ENCODE measurements around the gene UNC5B. TPM values are rescaled to one million over a fixed set of nuclear protein-coding genes. Genes with fewer than 3 reads are reported as not detected.
A peak's percentile ranks its signal among the peaks of the same experiment; 100 is the strongest.

Gene UNC5B
- total RNA-seq, 1 experiment from 2014 or later: 49.6 TPM

DNA sequence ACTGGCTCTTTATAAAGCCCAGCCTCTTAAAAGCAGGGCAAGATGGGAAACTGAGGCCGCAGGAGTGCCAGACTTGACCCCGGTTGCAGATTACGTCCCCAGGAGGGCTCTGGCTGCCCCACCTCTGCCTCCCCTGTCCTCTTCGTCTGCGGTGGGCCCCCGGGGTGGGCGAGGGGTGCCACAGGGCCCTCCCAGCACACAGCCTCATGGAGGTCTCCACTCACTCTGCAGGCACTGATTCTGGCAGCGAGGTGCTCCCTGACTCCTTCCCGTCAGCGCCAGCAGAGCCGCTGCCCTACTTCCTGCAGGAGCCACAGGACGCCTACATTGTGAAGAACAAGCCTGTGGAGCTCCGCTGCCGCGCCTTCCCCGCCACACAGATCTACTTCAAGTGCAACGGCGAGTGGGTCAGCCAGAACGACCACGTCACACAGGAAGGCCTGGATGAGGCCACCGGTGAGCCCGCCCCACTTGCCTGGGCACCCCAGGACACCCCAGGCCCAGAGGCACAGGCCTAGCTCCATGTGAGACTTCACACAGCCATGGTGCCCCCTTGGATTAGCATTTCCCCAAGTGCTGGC is 67.3 kb downstream of the UNC5B start (continued):
- TF ChIP-seq, protein P1, sequence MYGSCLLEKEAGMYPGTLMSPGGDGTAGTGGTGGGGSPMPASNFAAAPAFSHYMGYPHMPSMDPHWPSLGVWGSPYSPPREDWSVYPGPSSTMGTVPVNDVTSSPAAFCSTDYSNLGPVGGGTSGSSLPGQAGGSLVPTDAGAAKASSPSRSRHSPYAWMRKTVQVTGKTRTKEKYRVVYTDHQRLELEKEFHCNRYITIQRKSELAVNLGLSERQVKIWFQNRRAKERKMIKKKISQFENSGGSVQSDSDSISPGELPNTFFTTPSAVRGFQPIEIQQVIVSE (CRISPR knock-in tag; IDR thresholded peaks at IDR 0.05; ENCODE audit: borderline replicate concordance): no peak

DNA sequence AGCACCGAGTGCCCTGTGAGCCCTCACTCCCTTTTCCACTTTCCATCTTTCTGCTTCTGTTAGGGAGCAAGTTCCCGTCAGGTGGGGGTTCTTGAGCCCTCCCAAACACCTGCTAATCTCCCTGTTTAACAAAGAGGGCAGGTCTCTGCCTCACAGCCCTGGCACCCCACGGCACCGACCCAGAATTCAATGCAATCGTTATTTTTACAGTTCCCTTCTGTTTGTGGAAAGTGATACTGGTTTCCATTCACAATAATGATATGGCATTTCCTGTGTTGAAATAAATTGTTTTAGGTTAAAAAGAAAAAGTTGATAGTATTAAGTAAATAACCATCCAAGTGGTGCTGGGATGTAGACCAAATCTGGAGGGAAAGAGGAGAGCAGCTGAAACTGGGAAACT is 67.8 kb downstream of the UNC5B start:
- no peak for DNase-seq (ENCODE audit: low spot score)
- TF ChIP-seq, protein P2, sequence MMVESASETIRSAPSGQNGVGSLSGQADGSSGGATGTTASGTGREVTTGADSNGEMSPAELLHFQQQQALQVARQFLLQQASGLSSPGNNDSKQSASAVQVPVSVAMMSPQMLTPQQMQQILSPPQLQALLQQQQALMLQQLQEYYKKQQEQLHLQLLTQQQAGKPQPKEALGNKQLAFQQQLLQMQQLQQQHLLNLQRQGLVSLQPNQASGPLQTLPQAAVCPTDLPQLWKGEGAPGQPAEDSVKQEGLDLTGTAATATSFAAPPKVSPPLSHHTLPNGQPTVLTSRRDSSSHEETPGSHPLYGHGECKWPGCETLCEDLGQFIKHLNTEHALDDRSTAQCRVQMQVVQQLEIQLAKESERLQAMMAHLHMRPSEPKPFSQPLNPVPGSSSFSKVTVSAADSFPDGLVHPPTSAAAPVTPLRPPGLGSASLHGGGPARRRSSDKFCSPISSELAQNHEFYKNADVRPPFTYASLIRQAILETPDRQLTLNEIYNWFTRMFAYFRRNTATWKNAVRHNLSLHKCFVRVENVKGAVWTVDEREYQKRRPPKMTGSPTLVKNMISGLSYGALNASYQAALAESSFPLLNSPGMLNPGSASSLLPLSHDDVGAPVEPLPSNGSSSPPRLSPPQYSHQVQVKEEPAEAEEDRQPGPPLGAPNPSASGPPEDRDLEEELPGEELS (CRISPR knock-in tag; IDR thresholded peaks at IDR 0.05): no peak
- TF ChIP-seq, protein P3, sequence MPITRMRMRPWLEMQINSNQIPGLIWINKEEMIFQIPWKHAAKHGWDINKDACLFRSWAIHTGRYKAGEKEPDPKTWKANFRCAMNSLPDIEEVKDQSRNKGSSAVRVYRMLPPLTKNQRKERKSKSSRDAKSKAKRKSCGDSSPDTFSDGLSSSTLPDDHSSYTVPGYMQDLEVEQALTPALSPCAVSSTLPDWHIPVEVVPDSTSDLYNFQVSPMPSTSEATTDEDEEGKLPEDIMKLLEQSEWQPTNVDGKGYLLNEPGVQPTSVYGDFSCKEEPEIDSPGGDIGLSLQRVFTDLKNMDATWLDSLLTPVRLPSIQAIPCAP (CRISPR knock-in tag; IDR thresholded peaks at IDR 0.05): no peak
- no peak for TF ChIP-seq JUN (CRISPR knock-in tag; IDR thresholded peaks at IDR 0.05)
- TF ChIP-seq FOXK1 (CRISPR knock-in tag; IDR thresholded peaks at IDR 0.05): no peak
- TF ChIP-seq, protein P4, sequence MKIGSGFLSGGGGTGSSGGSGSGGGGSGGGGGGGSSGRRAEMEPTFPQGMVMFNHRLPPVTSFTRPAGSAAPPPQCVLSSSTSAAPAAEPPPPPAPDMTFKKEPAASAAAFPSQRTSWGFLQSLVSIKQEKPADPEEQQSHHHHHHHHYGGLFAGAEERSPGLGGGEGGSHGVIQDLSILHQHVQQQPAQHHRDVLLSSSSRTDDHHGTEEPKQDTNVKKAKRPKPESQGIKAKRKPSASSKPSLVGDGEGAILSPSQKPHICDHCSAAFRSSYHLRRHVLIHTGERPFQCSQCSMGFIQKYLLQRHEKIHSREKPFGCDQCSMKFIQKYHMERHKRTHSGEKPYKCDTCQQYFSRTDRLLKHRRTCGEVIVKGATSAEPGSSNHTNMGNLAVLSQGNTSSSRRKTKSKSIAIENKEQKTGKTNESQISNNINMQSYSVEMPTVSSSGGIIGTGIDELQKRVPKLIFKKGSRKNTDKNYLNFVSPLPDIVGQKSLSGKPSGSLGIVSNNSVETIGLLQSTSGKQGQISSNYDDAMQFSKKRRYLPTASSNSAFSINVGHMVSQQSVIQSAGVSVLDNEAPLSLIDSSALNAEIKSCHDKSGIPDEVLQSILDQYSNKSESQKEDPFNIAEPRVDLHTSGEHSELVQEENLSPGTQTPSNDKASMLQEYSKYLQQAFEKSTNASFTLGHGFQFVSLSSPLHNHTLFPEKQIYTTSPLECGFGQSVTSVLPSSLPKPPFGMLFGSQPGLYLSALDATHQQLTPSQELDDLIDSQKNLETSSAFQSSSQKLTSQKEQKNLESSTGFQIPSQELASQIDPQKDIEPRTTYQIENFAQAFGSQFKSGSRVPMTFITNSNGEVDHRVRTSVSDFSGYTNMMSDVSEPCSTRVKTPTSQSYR (CRISPR knock-in tag; IDR thresholded peaks at IDR 0.05): no peak
- TF ChIP-seq, protein P5, sequence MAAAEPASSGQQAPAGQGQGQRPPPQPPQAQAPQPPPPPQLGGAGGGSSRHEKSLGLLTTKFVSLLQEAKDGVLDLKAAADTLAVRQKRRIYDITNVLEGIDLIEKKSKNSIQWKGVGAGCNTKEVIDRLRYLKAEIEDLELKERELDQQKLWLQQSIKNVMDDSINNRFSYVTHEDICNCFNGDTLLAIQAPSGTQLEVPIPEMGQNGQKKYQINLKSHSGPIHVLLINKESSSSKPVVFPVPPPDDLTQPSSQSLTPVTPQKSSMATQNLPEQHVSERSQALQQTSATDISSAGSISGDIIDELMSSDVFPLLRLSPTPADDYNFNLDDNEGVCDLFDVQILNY (CRISPR knock-in tag; IDR thresholded peaks at IDR 0.05): no peak
- TF ChIP-seq NFATC4 (CRISPR knock-in tag; IDR thresholded peaks at IDR 0.05): no peak
- TF ChIP-seq NFE2L1 (CRISPR knock-in tag; IDR thresholded peaks at IDR 0.05): no peak
- no peak for TF ChIP-seq NR1H2 (CRISPR knock-in tag; IDR thresholded peaks at IDR 0.05)
- peak overlapping the region; percentile 82 for H3K27ac Mint-ChIP-seq
- no peaks in the 10 kb centered on the region for H3K9me3 Mint-ChIP-seq
- CTCF ChIA-PET: interaction anchor here (1.5 to 6.3 kb wide), 5 partner anchors 10 to 71 kb away, joined by 3 to 57 read pairs (median 5); partner anchors contain the start of gene UNC5B
- H3K4me3 Mint-ChIP-seq: no peak overlapping the region
- H3K27me3 Mint-ChIP-seq (ENCODE audit: low read depth): no peaks in the 10 kb centered on the region
- POLR2A ChIA-PET: no interaction called here
- ATAC-seq: no peak
- peaks cover 4% of the 10 kb centered on the region; the same call in 1 of the 2 replicates for H3K36me3 Mint-ChIP-seq
- peaks cover 34% of the 10 kb centered on the region for H3K4me1 Mint-ChIP-seq

DNA sequence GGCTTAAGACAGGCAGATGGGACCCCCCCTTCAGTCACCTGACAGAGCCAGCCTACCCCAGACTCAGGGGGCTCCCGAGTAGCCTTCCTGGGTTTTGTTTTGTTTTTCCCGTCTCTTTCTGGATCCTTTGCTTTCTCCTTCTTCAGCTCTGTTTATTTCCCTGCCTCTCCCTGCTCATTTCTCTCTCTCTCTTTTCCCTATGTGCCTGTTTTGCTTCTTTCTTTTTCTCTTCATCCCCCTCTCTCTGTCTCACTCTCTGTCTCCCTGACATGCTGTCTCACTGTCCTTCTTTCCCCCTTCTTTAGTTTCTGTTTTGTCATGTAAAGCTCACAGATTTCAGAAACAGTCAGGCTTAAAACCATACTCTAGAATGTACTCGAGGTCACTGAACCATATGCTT is 68.5 kb downstream of the UNC5B start:
- H3K27ac Mint-ChIP-seq: peak overlapping the region; percentile 75
- H3K9me3 Mint-ChIP-seq: no peaks in the 10 kb centered on the region
- peaks cover 32% of the 10 kb centered on the region for H3K4me1 Mint-ChIP-seq
- ATAC-seq: no peak
- ChIA-PET POLR2A (no interaction called here), CTCF (interaction anchor here (0.8 to 6.3 kb wide), 4 partner anchors 11 to 378 kb away, joined by 3 to 57 read pairs (median 4); partner anchors contain the start of gene UNC5B)
- no peak for DNase-seq (ENCODE audit: low spot score)
- H3K36me3 Mint-ChIP-seq: peaks cover 4% of the 10 kb centered on the region; the same call in 1 of the 2 replicates
- H3K27me3 Mint-ChIP-seq (ENCODE audit: low read depth): no peaks in the 10 kb centered on the region
- H3K4me3 Mint-ChIP-seq: no peak overlapping the region
- TF ChIP-seq NR1H2 (CRISPR knock-in tag; IDR thresholded peaks at IDR 0.05): no peak
- TF ChIP-seq, protein P6, sequence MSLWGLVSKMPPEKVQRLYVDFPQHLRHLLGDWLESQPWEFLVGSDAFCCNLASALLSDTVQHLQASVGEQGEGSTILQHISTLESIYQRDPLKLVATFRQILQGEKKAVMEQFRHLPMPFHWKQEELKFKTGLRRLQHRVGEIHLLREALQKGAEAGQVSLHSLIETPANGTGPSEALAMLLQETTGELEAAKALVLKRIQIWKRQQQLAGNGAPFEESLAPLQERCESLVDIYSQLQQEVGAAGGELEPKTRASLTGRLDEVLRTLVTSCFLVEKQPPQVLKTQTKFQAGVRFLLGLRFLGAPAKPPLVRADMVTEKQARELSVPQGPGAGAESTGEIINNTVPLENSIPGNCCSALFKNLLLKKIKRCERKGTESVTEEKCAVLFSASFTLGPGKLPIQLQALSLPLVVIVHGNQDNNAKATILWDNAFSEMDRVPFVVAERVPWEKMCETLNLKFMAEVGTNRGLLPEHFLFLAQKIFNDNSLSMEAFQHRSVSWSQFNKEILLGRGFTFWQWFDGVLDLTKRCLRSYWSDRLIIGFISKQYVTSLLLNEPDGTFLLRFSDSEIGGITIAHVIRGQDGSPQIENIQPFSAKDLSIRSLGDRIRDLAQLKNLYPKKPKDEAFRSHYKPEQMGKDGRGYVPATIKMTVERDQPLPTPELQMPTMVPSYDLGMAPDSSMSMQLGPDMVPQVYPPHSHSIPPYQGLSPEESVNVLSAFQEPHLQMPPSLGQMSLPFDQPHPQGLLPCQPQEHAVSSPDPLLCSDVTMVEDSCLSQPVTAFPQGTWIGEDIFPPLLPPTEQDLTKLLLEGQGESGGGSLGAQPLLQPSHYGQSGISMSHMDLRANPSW (CRISPR knock-in tag; conservative IDR thresholded peaks at IDR 0.05; ENCODE audit: low read depth): no peak
- TF ChIP-seq NR2C2 (CRISPR knock-in tag; IDR thresholded peaks at IDR 0.05): no peak
- TF ChIP-seq ZNF232 (CRISPR knock-in tag; IDR thresholded peaks at IDR 0.05): no peak
- TF ChIP-seq, protein P7, sequence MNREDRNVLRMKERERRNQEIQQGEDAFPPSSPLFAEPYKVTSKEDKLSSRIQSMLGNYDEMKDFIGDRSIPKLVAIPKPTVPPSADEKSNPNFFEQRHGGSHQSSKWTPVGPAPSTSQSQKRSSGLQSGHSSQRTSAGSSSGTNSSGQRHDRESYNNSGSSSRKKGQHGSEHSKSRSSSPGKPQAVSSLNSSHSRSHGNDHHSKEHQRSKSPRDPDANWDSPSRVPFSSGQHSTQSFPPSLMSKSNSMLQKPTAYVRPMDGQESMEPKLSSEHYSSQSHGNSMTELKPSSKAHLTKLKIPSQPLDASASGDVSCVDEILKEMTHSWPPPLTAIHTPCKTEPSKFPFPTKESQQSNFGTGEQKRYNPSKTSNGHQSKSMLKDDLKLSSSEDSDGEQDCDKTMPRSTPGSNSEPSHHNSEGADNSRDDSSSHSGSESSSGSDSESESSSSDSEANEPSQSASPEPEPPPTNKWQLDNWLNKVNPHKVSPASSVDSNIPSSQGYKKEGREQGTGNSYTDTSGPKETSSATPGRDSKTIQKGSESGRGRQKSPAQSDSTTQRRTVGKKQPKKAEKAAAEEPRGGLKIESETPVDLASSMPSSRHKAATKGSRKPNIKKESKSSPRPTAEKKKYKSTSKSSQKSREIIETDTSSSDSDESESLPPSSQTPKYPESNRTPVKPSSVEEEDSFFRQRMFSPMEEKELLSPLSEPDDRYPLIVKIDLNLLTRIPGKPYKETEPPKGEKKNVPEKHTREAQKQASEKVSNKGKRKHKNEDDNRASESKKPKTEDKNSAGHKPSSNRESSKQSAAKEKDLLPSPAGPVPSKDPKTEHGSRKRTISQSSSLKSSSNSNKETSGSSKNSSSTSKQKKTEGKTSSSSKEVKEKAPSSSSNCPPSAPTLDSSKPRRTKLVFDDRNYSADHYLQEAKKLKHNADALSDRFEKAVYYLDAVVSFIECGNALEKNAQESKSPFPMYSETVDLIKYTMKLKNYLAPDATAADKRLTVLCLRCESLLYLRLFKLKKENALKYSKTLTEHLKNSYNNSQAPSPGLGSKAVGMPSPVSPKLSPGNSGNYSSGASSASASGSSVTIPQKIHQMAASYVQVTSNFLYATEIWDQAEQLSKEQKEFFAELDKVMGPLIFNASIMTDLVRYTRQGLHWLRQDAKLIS (CRISPR knock-in tag; IDR thresholded peaks at IDR 0.05; ENCODE audit: borderline replicate concordance): no peak
- no peak for TF ChIP-seq HMGA2 (CRISPR knock-in tag; IDR thresholded peaks at IDR 0.05)
- TF ChIP-seq ZNF219 (CRISPR knock-in tag; IDR thresholded peaks at IDR 0.05; ENCODE audit: borderline replicate concordance): no peak

All from WTC11 (cell line).